CD4-positive, alpha-beta T cell treated with Interleukin-4 for 4 hours (primary cell): ENCODE data around the gene EXOC3.
A peak's percentile ranks its signal among the peaks of the same experiment; 100 is the strongest.
"Not testable (repeated sequence)": the region's sequence is repeated elsewhere in the genome, so short reads cannot be mapped to it uniquely, and the experiment has no call there.

ENCODE experiments used
- DNase-seq: peaks from one replicate; pipeline ENCODE4 v3.0.0-alpha.2; 2020

EXOC3 gene

DNA sequence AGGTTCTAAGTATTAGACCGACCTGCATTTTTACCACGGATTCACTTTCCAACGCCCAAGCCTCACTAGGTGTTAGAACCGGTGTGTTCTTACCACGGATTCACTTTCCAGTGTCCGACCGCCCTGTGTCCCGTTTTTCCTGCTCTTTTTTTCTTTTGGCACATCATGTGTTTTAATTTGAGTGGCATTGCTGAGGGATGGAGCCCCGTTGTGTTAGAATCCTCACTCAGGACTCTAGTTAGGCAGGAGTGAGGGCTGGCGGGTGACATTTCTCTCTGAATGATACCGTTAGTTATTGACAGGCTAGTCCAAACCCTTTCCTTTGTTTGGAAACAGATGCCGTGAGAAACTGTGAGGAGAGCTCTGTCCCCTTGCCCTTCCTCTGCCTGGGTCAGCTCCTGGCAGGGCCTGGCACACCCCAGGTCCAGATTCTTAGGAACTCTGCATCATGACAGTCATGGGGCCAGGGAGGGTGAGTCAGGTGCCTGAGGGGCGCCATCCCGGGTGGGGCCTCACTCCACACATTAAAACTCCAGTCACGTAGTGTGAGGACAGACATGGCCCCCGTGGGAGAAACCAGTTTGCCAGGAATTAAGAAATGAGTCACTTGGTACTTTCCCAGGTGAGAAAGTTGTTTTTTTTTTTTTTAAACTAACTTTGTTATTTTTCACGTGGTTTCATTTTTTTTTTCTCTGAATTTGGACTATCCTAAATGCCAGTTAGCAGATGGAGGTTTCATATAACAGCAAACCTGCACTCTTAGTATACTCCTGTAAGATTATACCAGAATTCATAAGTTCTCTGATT is 15.8 kb downstream of the EXOC3 start:
- DNase-seq = peak; percentile 67

DNA sequence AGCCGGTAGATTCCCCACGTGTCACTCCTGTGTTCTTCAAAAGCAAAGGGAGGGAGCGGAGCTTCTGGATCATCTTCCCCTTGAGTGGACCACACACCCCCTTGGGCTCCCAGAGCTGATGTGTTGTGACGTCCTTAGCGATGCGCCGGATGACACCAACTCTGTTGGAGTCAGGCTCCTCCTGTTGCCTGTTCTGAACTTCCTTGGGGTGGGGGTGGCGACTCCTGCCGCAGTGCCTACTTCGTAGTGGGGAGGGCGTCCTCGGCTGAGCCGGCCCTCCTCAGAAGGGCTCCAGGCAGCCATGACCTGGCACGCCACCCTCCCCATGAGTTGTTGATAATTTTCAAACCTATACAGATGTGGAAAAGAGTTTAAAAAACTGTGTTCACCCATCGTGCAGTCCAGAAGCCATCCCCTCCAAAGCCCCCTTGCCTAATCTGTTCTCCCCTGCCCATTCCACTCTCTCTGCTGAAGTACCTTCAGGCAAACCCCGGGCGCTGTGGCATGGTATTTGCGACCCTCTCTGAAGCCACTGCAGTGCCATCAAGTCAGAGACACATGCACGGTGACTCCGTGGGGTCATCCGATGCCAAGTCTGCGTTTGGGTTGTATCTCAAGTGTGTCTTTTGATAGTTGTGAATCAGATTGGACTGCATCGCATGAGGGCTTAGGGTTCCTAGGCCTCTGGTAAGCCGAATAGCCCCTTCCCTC is 16.7 kb downstream of the EXOC3 start:
- DNase-seq = no peak

DNA sequence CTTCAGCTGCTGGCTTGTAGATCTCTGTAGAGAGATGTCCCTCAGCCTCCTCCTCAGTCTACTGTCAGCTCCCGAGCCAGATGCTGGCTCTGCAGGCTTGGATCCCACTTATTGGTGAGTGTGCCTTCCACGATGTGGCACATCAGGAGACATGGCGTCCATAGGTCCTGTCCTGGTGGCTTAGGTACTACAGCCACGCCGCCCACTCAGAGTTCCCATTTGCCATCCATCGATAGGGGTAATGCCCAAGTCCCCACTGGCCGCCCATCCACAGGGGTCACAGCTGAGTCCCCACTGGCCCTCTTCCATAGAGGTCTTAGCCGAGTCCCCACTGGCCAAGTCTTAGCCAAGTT is 17.3 kb downstream of the EXOC3 start:
- no peak for DNase-seq

DNA sequence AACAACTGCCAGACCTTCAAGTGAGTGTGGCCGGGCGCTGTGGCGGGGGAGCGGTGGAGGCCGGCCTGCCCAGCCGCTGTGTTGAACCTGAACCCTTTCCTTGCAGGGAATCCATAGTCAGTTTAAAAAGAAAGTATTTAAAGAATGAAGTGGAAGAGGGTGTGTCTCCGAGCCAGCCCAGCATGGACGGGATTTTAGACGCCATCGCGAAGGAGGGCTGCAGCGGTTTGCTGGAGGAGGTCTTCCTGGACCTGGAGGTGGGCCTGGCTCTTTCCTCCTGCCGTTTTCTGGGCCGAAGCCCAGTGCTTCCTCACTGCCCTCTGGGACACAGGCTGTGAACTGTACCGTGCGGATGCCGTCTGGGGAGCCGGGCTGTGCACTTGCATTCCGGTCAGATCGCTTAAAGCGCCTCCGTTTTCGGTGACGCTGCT is 19.1 kb downstream of the EXOC3 start:
- no peak for DNase-seq

DNA sequence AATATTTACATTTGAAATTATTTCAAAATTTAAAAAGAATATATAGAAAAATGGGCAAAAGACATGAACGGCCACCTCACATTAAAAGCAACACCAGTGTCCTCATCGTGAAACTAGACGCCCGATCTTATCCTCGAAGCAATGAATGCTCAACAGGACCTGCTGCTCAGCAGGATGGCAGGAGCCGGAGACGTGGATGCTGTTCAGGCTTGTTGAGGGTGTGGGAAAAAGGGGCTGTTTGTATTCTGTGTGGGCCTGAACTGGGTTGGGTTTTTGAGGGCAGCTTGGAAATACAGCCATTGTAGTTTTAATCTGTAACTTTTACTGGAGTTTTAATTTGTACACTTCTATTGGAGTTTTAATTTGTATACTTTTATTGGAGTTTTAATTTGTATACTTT is 20.3 kb downstream of the EXOC3 start:
- DNase-seq = no peak

DNA sequence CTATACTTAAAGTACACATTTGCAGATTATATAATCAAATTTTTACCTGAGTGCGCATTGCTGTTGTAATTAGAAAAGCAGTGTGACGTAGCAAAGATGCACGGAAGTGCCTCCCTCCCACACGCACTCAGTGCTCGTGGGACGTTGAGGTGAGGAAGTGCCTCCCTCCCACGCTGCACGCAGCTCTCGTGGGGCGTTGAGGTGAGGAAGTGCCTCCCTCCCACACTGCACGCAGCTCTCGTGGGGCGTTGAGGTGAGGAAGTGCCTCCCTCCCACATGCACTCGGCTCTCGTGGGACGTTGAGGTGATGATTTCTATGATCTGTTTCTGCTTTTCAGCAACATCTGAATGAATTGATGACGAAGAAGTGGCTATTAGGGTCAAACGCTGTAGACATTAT is 21.0 kb downstream of the EXOC3 start:
- DNase-seq = peak; percentile 72

DNA sequence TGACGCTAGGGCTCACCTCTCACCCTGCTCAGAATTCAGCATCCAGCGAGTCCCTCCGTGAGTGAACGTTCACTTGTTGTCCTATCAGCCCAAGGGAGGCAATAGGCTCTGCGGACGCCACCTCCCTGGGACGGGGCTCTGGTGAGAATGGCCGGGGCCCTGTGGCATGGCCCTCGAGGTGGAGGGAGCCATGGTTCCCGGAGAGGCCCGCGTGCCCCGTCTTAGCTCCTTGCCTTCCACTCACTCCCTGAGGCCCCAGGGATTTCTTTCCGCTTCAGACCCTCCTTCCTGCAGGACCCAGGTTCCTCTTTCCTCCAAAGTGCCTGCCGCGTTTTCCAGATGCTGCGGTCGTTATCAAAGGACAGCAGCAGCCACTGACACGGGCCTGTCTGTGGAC is 21.5 kb downstream of the EXOC3 start:
- DNase-seq = no peak

DNA sequence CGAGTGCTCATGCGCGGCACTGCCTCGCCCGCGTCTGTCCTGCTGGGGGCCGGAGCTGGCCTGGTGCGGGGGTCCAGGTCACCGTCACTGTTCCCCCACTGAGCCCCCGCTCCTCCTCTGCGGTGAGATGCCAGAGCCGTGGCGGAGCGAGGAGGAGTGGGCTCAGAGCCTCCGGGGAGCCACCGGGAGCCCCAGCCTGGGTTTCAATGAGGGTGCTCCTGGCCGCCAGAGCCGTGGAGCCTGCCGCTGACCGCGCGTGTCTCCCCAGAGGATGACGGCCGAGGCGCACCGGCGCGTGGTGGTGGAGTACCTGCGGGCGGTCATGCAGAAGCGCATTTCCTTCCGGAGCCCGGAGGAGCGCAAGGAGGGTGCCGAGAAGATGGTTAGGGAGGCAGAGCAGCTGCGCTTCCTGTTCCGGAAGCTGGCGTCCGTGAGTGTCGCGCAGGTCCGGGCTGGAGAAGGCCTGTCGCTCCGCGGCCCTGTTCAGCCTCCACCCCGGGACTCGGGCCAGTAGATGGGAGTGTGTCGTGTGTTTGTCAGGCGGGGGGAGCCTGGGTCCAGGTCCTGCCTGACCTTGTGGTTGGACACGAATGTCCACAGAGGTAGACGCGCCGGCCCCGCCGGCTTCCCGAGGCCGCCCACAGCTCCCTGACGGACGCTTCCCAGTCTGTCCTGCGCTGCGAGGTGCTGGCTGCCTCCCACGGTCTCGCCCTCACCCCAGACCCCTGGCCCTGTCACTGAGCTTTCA is 22.0 kb downstream of the EXOC3 start:
- no peak for DNase-seq

DNA sequence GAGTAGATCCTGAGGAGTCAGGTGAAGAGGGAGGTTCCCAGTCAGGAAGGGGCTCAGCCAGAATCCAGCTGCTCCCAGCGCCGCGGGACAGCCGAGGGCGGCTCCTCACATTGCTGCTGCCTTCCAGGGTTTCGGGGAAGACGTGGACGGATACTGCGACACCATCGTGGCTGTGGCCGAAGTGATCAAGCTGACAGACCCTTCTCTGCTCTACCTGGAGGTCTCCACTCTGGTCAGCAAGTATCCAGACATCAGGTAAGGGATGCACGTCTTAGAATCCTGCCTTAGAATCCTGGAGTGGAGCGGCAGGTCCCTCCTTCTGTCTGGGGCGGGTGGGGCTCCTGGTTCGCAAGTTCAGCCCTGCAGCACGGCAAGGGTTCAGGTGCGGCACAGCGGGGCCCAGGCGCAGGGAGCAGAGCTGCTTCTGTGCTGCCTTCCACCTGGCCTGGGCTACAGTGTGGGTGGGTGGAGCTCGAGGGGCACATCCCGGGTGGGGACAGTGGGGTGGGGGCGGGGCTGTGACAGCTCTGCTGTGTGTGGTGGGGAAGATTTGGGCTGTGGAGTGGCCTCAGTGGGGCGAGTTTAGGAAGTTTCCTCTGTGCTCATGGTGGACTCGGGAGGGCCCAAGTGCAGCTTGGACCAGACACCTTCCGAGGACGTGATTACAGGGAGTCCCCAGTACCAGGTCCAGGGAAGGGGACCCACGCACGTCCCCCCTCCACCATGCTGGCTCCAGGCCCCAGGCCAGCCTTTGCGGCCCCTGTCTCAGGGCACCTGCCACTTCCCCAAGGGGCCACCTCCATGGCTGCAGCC is 22.8 kb downstream of the EXOC3 start:
- no peak for DNase-seq

DNA sequence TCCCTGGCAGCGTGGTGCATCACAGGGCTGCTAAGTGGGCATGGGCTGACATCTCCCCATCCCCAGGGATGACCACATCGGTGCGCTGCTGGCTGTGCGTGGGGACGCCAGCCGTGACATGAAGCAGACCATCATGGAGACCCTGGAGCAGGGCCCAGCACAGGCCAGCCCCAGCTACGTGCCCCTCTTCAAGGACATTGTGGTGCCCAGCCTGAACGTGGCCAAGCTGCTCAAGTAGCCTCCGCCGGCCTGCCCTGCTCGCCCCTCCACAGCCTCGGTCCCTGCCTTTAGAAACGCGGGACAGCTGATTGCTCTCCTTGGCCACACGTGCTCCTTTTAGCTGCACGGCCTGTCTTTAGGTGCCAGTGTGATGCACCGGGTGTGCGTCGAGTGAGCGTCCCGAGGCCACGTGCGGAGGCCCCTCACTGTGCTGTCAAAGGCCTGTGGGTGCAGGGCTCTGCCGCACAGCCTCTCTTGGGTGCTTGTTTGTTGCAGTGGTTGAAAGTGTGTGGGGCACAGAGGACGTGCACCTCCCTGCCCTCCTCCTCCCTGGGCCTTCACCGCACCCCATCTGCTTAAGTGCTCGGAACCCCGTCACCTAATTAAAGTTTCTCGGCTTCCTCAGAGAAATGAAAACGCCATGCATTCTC is 23.8 kb downstream of the EXOC3 start:
- DNase-seq = no peak

DNA sequence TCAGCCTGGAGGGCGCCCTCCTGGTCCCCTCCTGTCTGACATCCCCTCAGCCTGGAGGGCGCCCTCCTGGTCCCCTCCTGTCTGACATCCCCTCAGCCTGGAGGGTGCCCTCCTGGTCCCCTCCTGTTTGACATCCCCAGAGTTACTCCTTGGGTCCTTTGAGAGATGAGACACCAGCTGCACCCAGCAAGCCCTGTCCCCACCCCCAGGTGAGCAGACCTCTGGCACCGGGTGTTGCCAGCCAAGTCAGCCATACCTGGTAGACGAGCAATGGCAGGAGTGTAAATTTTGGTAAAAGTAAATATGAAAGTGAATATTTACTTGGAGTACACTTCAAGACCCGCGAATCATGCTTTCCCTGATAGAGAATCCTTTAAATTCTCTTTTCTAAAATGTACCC is 25.4 kb downstream of the EXOC3 start:
- no peak for DNase-seq

DNA sequence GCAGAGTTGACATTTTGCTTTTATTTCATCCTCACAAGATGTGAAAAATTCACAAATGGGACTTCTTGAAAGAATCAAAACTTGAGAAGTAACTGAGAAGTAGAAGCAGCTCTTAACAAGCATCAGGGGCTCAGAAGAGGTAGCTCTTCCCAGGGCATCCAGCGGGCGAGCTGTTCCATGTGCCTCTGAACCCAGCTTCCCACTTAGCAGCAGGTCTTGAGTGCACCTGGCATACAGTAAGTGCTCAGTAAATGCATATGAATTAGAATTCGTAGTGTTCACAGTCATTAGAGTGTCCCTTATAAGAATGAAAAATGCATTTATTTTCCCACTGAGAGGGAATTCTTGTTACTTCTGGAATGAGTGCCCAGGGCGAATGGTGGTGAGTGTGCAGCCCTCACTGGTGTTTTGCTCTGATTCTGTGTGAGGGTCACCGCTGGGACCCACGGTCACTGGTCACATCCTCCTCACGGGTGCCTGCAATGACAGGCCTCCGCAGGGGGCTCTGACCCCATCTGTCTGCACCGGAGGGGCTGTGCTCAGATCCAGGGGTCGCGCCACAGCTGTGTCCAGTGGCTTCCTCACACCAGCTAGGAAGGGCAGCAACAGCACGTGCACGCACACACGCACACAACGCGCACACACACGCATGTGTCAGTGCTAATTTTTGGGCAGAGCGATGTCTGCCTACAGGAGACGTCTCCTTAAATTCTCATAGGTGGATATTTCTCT is 26.9 kb downstream of the EXOC3 start:
- DNase-seq = no peak

DNA sequence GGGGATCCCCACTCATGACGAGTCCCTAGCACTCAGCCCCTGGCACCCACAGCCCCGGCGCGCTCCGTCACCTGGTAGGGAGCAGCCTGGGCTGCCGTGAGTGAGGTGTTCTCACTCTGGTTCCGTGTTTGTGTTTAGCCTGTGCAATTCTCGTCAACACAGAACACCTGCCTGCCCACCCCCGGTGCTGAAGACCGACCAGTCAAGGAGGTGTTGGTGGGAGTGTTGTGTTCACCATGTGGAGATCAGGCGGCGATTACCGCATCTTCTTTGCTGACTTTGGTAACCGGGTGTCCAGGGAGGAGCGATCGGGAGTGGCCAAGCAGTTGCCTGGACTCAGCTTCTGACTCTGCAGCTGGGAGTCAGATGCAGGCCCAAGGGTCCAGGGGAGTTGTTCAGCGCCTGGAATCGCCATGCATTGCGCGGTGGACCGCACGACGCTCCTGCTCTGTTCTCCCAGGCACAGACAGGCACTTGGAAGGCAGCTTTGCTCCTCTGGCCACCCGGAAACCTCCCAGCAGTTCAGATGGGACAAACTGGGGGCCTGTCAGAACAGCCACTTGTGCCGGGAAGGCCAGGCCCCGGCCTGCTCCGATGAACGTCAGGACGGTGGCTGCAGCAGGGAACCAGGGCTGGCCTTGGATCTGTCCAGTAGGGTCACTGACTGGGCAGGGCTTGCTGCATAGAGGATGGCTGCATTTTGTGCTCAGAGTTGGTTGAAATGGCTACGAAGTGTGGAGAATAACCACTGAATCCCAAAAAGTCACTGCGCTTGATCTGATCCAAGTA is 28.2 kb downstream of the EXOC3 start:
- no peak for DNase-seq

DNA sequence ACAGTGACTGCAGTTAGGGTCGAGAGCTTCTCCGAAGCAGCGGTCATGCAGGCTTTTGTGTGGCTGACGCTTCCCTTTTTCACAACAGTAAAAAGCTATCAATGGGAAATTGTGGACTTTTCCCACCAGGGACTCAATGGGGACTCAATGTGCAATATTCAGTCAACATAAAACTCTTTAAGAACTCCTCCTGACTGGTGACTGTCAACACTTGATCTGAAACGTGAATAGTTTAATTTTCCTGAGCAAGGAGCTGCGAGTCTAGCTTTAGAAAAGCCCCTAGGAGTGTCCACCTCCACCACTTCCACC is 28.7 kb downstream of the EXOC3 start:
- no peak for DNase-seq

DNA sequence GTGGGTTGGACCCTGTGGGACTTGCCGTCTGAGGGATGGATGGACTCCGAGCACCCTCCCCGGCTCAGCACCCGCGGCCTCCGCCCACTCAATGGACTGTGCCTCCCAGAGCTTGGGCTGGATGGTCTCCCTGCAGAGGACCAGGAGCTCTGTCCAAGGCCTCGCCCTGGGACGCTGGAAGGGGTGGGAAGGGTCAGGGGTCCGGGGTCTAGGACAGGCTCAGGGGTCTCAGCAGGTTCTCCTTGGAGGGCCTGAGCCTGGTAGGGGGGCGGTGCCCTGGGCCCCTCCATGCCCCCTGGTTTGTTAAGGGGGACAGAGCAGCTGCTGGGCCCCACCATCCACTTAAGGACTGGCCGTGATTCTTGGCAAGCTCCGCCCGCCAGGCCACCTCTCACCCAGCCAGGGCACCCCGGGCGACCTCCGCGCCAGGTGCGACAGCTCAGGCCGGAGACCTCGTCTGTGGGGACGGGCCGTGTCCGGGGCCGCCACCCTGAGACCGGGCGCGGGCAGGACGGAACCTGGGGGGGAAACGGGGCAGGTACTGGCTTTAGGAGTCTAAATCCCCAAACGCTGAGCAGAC is 29.2 kb downstream of the EXOC3 start:
- DNase-seq = no peak

DNA sequence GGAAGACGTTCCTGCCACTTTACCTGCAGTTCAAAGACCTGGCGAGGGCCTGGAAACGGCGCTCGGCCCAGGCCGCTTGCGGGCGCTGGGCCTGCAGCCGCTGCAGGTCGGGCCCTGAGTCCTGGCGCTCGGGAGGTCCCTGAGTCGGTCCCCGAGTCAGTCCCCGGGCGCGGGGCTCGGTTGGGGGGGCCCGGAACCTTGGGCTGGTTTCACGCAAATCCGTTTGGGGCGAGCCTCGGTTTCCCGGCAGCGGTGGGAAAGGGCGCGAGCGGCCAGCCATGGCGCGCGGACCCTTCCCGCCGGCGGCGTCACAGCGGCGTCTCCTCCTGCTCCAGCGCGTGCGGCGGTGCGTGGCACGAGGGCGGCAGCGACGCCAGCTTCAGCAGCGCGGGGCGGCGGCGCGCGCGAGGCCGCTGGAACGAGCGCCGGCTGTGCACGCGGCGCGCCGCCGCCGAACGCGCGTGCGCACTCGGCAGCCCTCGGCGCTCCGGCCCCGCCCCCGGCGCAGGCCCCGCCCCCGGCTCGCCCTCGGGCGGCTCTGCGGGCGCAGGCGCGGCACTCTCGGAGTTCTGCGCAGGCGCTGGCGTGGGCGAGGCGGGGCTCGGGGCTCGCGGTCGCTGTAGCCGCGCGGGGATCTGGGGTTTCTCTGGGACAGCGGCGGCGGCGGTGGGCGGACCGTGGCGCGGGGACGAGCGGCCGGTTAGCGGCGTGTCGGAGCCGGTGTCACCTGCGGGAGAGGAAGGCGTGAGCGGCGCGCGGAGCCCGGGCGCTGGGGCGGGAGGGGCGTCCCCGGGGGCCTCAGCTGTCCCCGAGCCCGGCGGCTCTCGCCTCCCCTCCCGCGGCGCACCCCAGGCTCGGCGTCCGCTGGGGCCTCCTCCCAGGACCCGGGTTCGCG is 29.9 kb downstream of the EXOC3 start:
- DNase-seq = peak; percentile 78

DNA sequence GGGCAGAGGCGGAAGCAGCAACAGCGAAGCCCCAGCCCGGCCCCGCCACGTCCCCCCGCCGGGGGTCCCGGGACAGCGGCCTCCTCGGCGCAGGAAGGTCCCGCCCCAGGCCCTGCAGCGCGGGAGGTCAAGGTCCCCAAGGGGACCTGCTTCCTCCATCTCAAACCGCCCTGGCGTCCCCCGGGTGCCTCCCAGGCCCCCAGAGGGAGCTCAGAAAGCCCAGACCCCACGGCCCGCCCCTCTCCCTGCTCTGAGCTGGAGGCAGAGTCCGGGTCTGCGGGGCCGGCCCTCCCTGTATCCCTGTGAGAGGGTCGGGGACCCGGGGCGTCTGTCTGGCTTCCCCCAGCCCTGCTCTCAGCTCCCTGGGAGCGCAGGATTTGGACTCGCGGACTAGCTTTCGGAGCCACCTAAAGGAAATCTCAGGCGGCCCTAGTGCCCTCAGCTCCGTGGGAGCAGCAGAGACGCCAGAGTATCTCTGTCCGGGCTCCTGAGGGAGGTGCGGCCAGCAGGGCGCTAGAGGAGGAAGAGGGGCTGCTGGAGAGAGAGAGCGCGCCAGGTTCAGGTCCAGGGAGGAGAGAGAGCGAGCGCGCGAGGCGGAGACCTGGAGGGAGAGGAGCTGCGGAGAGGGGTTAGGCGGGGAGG is 30.7 kb downstream of the EXOC3 start:
- peak; percentile 5 for DNase-seq

DNA sequence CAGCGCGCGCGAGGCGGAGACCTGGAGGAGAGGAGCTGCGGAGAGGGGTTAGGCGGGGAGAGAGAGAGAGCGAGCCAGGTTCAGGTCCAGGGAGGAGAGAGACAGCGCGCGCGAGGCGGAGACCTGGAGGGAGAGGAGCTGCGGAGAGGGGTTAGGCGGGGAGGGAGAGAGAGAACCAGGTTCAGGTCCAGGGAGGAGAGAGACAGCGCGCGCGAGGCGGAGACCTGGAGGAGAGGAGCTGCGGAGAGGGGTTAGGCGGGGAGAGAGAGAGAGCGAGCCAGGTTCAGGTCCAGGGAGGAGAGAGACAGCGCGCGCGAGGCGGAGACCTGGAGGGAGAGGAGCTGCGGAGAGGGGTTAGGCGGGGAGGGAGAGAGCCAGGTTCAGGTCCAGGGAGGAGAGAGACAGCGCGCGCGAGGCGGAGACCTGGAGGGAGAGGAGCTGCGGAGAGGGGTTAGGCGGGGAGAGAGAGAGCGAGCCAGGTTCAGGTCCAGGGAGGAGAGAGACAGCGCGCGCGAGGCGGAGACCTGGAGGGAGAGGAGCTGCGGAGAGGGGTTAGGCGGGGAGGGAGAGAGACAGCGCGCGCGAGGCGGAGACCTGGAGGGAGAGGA is 31.4 kb downstream of the EXOC3 start:
- not testable (repeated sequence) for DNase-seq
